Karpas-422 (cell line): ENCODE measurements around the gene PRAMEF33. TPM values are rescaled to one million over a fixed set of nuclear protein-coding genes. Genes with fewer than 3 reads are reported as not detected.
"Not testable (repeated sequence)": the region's sequence is repeated elsewhere in the genome, so short reads cannot be mapped to it uniquely, and the experiment has no call there.

Source experiments
- DNase-seq: peaks from one replicate; pipeline ENCODE4 v3.0.0-alpha.2; 2015
- H2AFZ ChIP-seq: fragments of 200-600 bp; sonication (generic); 2 replicates; pipeline ENCODE4 v1.6.1; 2014; ENCODE audit warnings: antibody characterized with exemption, low read length, mixed read lengths
- H3K27ac ChIP-seq: fragments of 200-600 bp; sonication (generic); 2 replicates; pipeline ENCODE4 v1.5.1; 2014; ENCODE audit warnings: mild to moderate bottlenecking, low read length, moderate library complexity
- H3K27me3 ChIP-seq: fragments of 200-600 bp; sonication (generic); 2 replicates; pipeline ENCODE4 v1.6.1; 2014; ENCODE audit warnings: low read length, mixed read lengths
- H3K36me3 ChIP-seq: fragments of 200-600 bp; sonication (generic); 2 replicates; pipeline ENCODE4 v1.6.1; 2014; ENCODE audit warnings: low read length, mixed read lengths; ENCODE audit not compliant: insufficient read depth
- H3K4me1 ChIP-seq: fragments of 200-600 bp; sonication (generic); 2 replicates; pipeline ENCODE4 v1.6.1; 2014; ENCODE audit warnings: mild to moderate bottlenecking, low read length, mixed read lengths
- H3K4me2 ChIP-seq: fragments of 200-600 bp; sonication (generic); 2 replicates; pipeline ENCODE4 v1.6.1; 2014; ENCODE audit warnings: low read length, low read depth, mild to moderate bottlenecking; ENCODE audit not compliant: poor library complexity, severe bottlenecking
- H3K4me3 ChIP-seq: fragments of 200-600 bp; sonication (generic); 2 replicates; pipeline ENCODE4 v1.5.1; 2014; ENCODE audit warnings: mild to moderate bottlenecking, antibody characterized with exemption, low read length, mixed read lengths
- H3K79me2 ChIP-seq: fragments of 200-600 bp; sonication (generic); 2 replicates; pipeline ENCODE4 v1.6.1; 2014; ENCODE audit warnings: mild to moderate bottlenecking, low read length, mixed read lengths
- H3K9ac ChIP-seq: fragments of 200-600 bp; sonication (generic); 2 replicates; pipeline ENCODE4 v1.6.0; 2014; ENCODE audit warnings: low read length
- H3K9me2 ChIP-seq: fragments of 200-600 bp; sonication (generic), shearing (Covaris generic); replicated peaks from 2 replicates; pipeline ENCODE4 v1.6.0; 2014; ENCODE audit warnings: mild to moderate bottlenecking, low read length, moderate library complexity; ENCODE audit not compliant: insufficient read depth
- H3K9me3 ChIP-seq: fragments of 300-700, 200-600 bp; sonication (generic); 2 replicates; pipeline ENCODE4 v1.6.1; 2014; ENCODE audit warnings: low read length, mixed read lengths
- H4K20me1 ChIP-seq: fragments of 200-600 bp; sonication (generic); 2 replicates; pipeline ENCODE4 v1.6.1; 2014; ENCODE audit warnings: mild to moderate bottlenecking, antibody characterized with exemption, low read length, low read depth; ENCODE audit not compliant: insufficient read depth
- total RNA-seq: library from RNA; depleted of rRNA; stranded (reverse); fragments of >200 nt; shearing (Covaris generic); gene quantifications from 2 replicates; pipeline ENCODE4 v1.2.3, GENCODE V29; 2014; ENCODE audit warnings: low replicate concordance; rRNA removed

Gene PRAMEF33
- not detected in 2 replicates for total RNA-seq

DNA sequence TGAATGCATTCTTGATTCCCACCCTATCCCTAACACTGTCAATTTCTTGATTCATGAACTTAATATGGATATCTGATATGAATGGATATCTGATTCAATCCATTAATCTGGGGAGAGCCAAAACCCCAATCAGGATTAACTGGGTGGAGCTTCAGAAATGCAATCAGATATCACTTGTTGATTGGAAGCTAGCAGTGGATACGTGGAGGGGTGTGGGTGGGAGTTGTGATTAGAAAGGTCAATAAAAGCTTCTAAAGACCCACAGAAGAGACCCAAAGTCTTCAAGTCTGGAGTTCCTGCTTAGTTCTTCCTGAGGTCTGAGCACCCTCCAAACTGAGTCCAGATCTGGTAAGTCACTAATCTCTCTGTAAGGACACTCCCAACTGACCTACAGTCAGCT lies at the start of gene PRAMEF33:
Gene PRAMEF33, plus strand, starts transcription at position 301 of the 400 bp plus-strand sequence. CDS start 2,416 bp downstream, outside the sequence.
- H3K9me3 ChIP-seq, H3K27me3 ChIP-seq: not testable (repeated sequence)

GRCh38 chr1:13253898-13254297 lies 49.4 kb upstream of the PRAMEF33 start, which contains the start of gene PRAMEF5:
Gene PRAMEF5, plus strand, starts transcription at chr1:13254198. Its CDS starts 5,071 bp downstream, at chr1:13259269.
- H3K36me3 ChIP-seq, H3K9me2 ChIP-seq, H4K20me1 ChIP-seq, DNase-seq, H3K9me3 ChIP-seq, H3K4me3 ChIP-seq, H3K27ac ChIP-seq, H3K9ac ChIP-seq, H3K27me3 ChIP-seq, H3K4me1 ChIP-seq, H2AFZ ChIP-seq, H3K4me2 ChIP-seq, H3K79me2 ChIP-seq: not testable (repeated sequence)

More for the DNA sequence above, at the start of gene PRAMEF33:
- not testable (repeated sequence) for H3K4me2 ChIP-seq, H3K4me1 ChIP-seq, H3K36me3 ChIP-seq, DNase-seq, H3K79me2 ChIP-seq, H3K4me3 ChIP-seq, H4K20me1 ChIP-seq, H3K9ac ChIP-seq, H2AFZ ChIP-seq, H3K27ac ChIP-seq, H3K9me2 ChIP-seq

DNA sequence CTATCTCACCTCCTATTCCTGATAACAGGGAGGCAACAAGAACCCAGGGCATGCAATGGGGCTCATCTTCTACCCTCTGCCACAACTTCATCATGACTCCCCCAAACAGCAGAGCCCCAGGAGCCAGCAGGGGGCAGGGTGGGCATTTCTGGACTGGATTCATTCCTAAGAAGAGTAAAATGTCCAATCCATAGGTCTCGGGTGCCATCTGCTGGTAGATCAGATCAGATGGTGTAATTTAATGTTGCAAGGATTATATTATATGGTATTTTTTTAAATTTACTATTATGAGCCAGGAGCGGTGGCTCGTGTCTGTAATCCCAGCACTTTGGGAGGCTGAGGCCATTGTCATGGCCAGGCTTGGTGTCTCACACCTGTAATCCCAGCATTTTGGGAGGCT lies 38.2 kb upstream of the PRAMEF33 start:
- H3K27me3 ChIP-seq, DNase-seq, H3K27ac ChIP-seq, H3K4me3 ChIP-seq, H3K9me3 ChIP-seq, H3K9me2 ChIP-seq, H3K4me1 ChIP-seq, H2AFZ ChIP-seq, H4K20me1 ChIP-seq, H3K9ac ChIP-seq, H3K36me3 ChIP-seq, H3K4me2 ChIP-seq, H3K79me2 ChIP-seq: not testable (repeated sequence)

DNA sequence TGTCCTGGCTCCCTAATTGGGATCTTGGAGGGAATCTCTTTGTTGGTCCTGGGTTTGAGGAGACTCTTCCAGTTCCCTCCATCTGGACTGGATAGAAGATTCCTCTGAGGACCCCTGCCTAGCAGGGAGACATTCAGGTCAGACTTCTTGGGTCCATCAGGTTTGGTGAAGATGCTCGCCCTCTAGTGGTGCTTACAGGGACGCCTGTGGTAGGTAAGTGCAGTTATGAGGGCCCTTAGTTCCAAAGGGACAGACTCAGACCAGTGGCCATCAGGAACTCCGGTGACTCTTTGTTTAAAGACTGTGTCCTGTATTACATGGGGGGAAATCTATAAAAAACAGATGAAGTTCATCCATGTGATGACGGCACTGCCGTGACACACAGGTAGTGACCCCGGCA lies 26.3 kb upstream of the PRAMEF33 start:
- H3K27ac ChIP-seq, H3K9me3 ChIP-seq, H3K79me2 ChIP-seq, H3K4me1 ChIP-seq, H3K9me2 ChIP-seq, H3K27me3 ChIP-seq, H3K4me3 ChIP-seq, H2AFZ ChIP-seq, H3K4me2 ChIP-seq, H4K20me1 ChIP-seq, H3K36me3 ChIP-seq, H3K9ac ChIP-seq: not testable (repeated sequence)
- peak; percentile 27 for DNase-seq

- H4K20me1 ChIP-seq, H3K9ac ChIP-seq, H3K36me3 ChIP-seq, H3K4me2 ChIP-seq, H3K27ac ChIP-seq, H3K4me3 ChIP-seq, H3K27me3 ChIP-seq, H3K9me2 ChIP-seq, H2AFZ ChIP-seq, H3K9me3 ChIP-seq, H3K4me1 ChIP-seq, H3K79me2 ChIP-seq: not testable (repeated sequence)
- peak; percentile 44 for DNase-seq
These were observed 23.7 kb upstream of the PRAMEF33 start for GRCh38 chr1:13279617-13280016.

- H3K4me3 ChIP-seq, H3K79me2 ChIP-seq, H3K9me2 ChIP-seq, DNase-seq, H3K9me3 ChIP-seq, H3K4me1 ChIP-seq, H3K9ac ChIP-seq, H3K27ac ChIP-seq, H3K27me3 ChIP-seq, H4K20me1 ChIP-seq, H2AFZ ChIP-seq, H3K4me2 ChIP-seq, H3K36me3 ChIP-seq: not testable (repeated sequence)
These were observed 18.3 kb upstream of the PRAMEF33 start, which contains the start of gene PRAMEF8 for GRCh38 chr1:13285037-13285436. Gene PRAMEF8, minus strand, starts transcription at chr1:13285137. Its CDS starts 1,046 bp downstream, at chr1:13284091.

GRCh38 chr1:13289030-13289429 lies 14.3 kb upstream of the PRAMEF33 start:
- H3K4me2 ChIP-seq, H3K9ac ChIP-seq, DNase-seq, H2AFZ ChIP-seq, H4K20me1 ChIP-seq, H3K9me3 ChIP-seq, H3K36me3 ChIP-seq, H3K79me2 ChIP-seq, H3K27me3 ChIP-seq, H3K27ac ChIP-seq, H3K4me3 ChIP-seq, H3K4me1 ChIP-seq, H3K9me2 ChIP-seq: not testable (repeated sequence)

GRCh38 chr1:13297216-13297931 lies 6.0 kb upstream of the PRAMEF33 start:
- not testable (repeated sequence) for DNase-seq, H2AFZ ChIP-seq, H3K9me3 ChIP-seq, H3K36me3 ChIP-seq, H3K9ac ChIP-seq, H3K27me3 ChIP-seq, H3K79me2 ChIP-seq, H3K27ac ChIP-seq, H3K9me2 ChIP-seq, H3K4me2 ChIP-seq, H4K20me1 ChIP-seq, H3K4me1 ChIP-seq, H3K4me3 ChIP-seq
